H9 (cell line): ENCODE measurements around the gene AMER1. TPM values are rescaled to one million over a fixed set of nuclear protein-coding genes. Genes with fewer than 3 reads are reported as not detected.

Experiments used
- DNase-seq: peaks from one replicate; pipeline ENCODE4 v3.0.0-alpha.2; 2017
- H2AFZ ChIP-seq: one replicate; pipeline ENCODE4 v1.6.1; 2013; ENCODE audit warnings: mild to moderate bottlenecking, low read length, control low read depth, moderate library complexity
- H2AK5ac ChIP-seq: 2 replicates; pipeline ENCODE4 v1.6.1; 2013; ENCODE audit warnings: low read length, control low read depth, mixed read lengths; ENCODE audit not compliant: insufficient read length
- H2BK120ac ChIP-seq: one replicate; pipeline ENCODE4 v1.6.1; 2013; ENCODE audit warnings: low read depth, mild to moderate bottlenecking, low read length, control low read depth, inconsistent platforms; ENCODE audit not compliant: poor library complexity, severe bottlenecking
- H2BK12ac ChIP-seq: 2 replicates; pipeline ENCODE4 v1.6.1; 2013; ENCODE audit warnings: low read length, control low read depth, mixed read lengths, low read depth; ENCODE audit not compliant: insufficient read length
- H2BK15ac ChIP-seq: 2 replicates; pipeline ENCODE4 v1.6.1; 2013; ENCODE audit warnings: low read depth, low read length, control low read depth
- H2BK20ac ChIP-seq: one replicate; pipeline ENCODE4 v1.6.1; 2013; ENCODE audit warnings: low read depth, mild to moderate bottlenecking, low read length, control low read depth, inconsistent platforms; ENCODE audit not compliant: poor library complexity, severe bottlenecking
- H2BK5ac ChIP-seq: 2 replicates; pipeline ENCODE4 v1.6.1; 2013; ENCODE audit warnings: low read length, control low read depth, mixed read lengths; ENCODE audit not compliant: insufficient read length
- H3K14ac ChIP-seq: 2 replicates; pipeline ENCODE4 v1.6.1; 2013; ENCODE audit warnings: low read length, control low read depth; ENCODE audit not compliant: insufficient read depth
- H3K18ac ChIP-seq: 2 replicates; pipeline ENCODE4 v1.6.1; 2013; ENCODE audit warnings: low read depth, mild to moderate bottlenecking, mixed read lengths, low read length, control low read depth; ENCODE audit not compliant: insufficient read length
- H3K23ac ChIP-seq: 2 replicates; pipeline ENCODE4 v1.6.1; 2013; ENCODE audit warnings: low read length, control low read depth, mixed read lengths, low read depth; ENCODE audit not compliant: insufficient read length
- H3K23me2 ChIP-seq: 2 replicates; pipeline ENCODE4 v1.6.1; 2013; ENCODE audit warnings: low read depth, mild to moderate bottlenecking, mixed read lengths, low read length, control low read depth; ENCODE audit not compliant: insufficient read length, poor library complexity, severe bottlenecking
- H3K27ac ChIP-seq: 2 replicates; pipeline ENCODE4 v1.5.1; 2013; ENCODE audit warnings: low read length, control low read depth, mixed read lengths, low read depth; ENCODE audit not compliant: insufficient read length
- H3K27me3 ChIP-seq: 2 replicates; pipeline ENCODE4 v1.6.1; 2013; ENCODE audit warnings: low read length, control low read depth, inconsistent platforms; ENCODE audit not compliant: insufficient read depth
- H3K4ac ChIP-seq: 2 replicates; pipeline ENCODE4 v1.6.1; 2013; ENCODE audit warnings: low read depth, mild to moderate bottlenecking, control low read depth, inconsistent platforms, low read length, moderate library complexity
- H3K4me1 ChIP-seq: 2 replicates; pipeline ENCODE4 v1.6.1; 2013; ENCODE audit warnings: low read length, control low read depth, inconsistent platforms; ENCODE audit not compliant: insufficient read depth
- H3K4me2 ChIP-seq: 2 replicates; pipeline ENCODE4 v1.6.1; 2013; ENCODE audit warnings: low read length, control low read depth, mixed read lengths; ENCODE audit not compliant: insufficient read length, insufficient read depth
- H3K56ac ChIP-seq: 2 replicates; pipeline ENCODE4 v1.6.1; 2013; ENCODE audit warnings: low read depth, mild to moderate bottlenecking, mixed read lengths, low read length, control low read depth; ENCODE audit not compliant: insufficient read length
- H3K79me1 ChIP-seq: 2 replicates; pipeline ENCODE4 v1.6.1; 2013; ENCODE audit warnings: low read depth, mild to moderate bottlenecking, moderate library complexity, low read length, control low read depth, inconsistent platforms; ENCODE audit not compliant: insufficient read depth, poor library complexity, severe bottlenecking
- H3K79me2 ChIP-seq: 2 replicates; pipeline ENCODE4 v1.6.1; 2013; ENCODE audit warnings: low read length, control low read depth, inconsistent platforms; ENCODE audit not compliant: insufficient read depth
- H3K9ac ChIP-seq: 2 replicates; pipeline ENCODE4 v1.6.1; 2013; ENCODE audit warnings: low read length, control low read depth, mixed read lengths; ENCODE audit not compliant: insufficient read length; ENCODE audit errors: extremely low read depth
- H3K9me3 ChIP-seq: one replicate; pipeline ENCODE4 v1.6.1; 2013; ENCODE audit warnings: low read depth, low read length, inconsistent platforms; ENCODE audit not compliant: control insufficient read depth
- H3T11ph ChIP-seq: one replicate; pipeline ENCODE4 v1.6.1; 2013; ENCODE audit warnings: mild to moderate bottlenecking, low read length, control low read depth, inconsistent platforms
- H4K20me1 ChIP-seq: one replicate; pipeline ENCODE4 v1.6.1; 2013; ENCODE audit not compliant: control insufficient read depth, insufficient read length, insufficient read depth
- H4K5ac ChIP-seq: 2 replicates; pipeline ENCODE4 v1.6.1; 2013; ENCODE audit warnings: low read depth, mild to moderate bottlenecking, mixed read lengths, low read length, control low read depth; ENCODE audit not compliant: insufficient read length
- H4K8ac ChIP-seq: replicated peaks from 2 replicates; pipeline ENCODE4 v1.6.1; 2013; ENCODE audit warnings: low read length, control low read depth, mixed read lengths, low read depth; ENCODE audit not compliant: insufficient read length
- H4K91ac ChIP-seq: 2 replicates; pipeline ENCODE4 v1.6.1; 2013; ENCODE audit warnings: low read depth, mild to moderate bottlenecking, moderate library complexity, mixed read lengths, low read length, control low read depth; ENCODE audit not compliant: insufficient read length
- H3K27ac Mint-ChIP-seq, 3 experiments: 2 replicates in 2 of 3; 3 replicates in 1 of 3; pipeline ENCODE4 v1.8.0; 2020 to 2021; ENCODE audit warnings: mixed read lengths in 3 of 3, mild to moderate bottlenecking in 1 of 3, moderate library complexity in 1 of 3
- H3K27me3 Mint-ChIP-seq: 2 replicates; pipeline ENCODE4 v1.8.0; 2021; ENCODE audit warnings: low read depth, mild to moderate bottlenecking, moderate library complexity, mixed read lengths
- H3K36me3 Mint-ChIP-seq, 3 experiments: 2 replicates in 2 of 3; 3 replicates in 1 of 3; pipeline ENCODE4 v1.8.0; 2020 to 2021; ENCODE audit warnings: low read depth in 3 of 3, mixed read lengths in 3 of 3; ENCODE audit not compliant: insufficient read depth in 1 of 3
- H3K4me1 Mint-ChIP-seq, 2 experiments: 2 replicates each; pipeline ENCODE4 v1.8.0; 2020; ENCODE audit warnings: mixed read lengths in 2 of 2
- H3K4me3 Mint-ChIP-seq, 2 experiments: 2 replicates in 1 of 2; 3 replicates in 1 of 2; pipeline ENCODE4 v1.8.0; 2020 to 2021; ENCODE audit warnings: mild to moderate bottlenecking in 2 of 2, mixed read lengths in 2 of 2, moderate library complexity in 1 of 2
- H3K9me3 Mint-ChIP-seq, 2 experiments: 2 replicates in 1 of 2; 3 replicates in 1 of 2; pipeline ENCODE4 v1.8.0; 2020; ENCODE audit warnings: mild to moderate bottlenecking in 2 of 2, mixed read lengths in 2 of 2, moderate library complexity in 1 of 2
- CTCF ChIP-seq: fragments of 200-600 bp; sonication (generic); conservative IDR thresholded peaks from 3 replicates; pipeline ENCODE4 v1.8.0; 2021; ENCODE audit warnings: antibody characterized with exemption, mild to moderate bottlenecking
- WGBS: extraction: QIAGEN DNeasy Blood & Tissue Kit; methylation state at CpG from one replicate; pipeline ENCODE4 v1.1.7; 2013; ENCODE audit warnings: missing lambda C conversion rate, low lambda C conversion rate, mixed read lengths; ENCODE audit not compliant: insufficient read length; ENCODE audit errors: extremely low coverage; 5-methylcytosine and 5-hydroxymethylcytosine counted together
- total RNA-seq: library from RNA; stranded (reverse); gene quantifications from 2 replicates; pipeline ENCODE4 v1.2.1, GENCODE V29; 2021

Gene AMER1
- total RNA-seq, 1 experiment from 2014 or later: 6.2 TPM

- Histone ChIP-seq H2BK12ac (no peak overlapping the region), H3K79me1 (peaks cover 3% of the 10 kb centered on the region), H3K79me2 (no peaks in the 10 kb centered on the region), H3K9me3 (peaks cover 27% of the 10 kb centered on the region), H2BK5ac (no peak overlapping the region), H3K27ac (no peak overlapping the region), H3K14ac (no peak overlapping the region), H3K4ac (no peak overlapping the region), H3K4me1 (no peaks in the 10 kb centered on the region), H3K23ac (no peak overlapping the region), H4K91ac (no peak overlapping the region), H4K20me1 (no peaks in the 10 kb centered on the region), H3K56ac (no peak overlapping the region), H4K5ac (no peak overlapping the region), H2BK20ac (no peak overlapping the region), H2BK120ac (no peak overlapping the region), H3K9ac (no peak overlapping the region), H3K4me2 (peak overlapping the region; percentile 28), H2AK5ac (no peak overlapping the region), H3K23me2 (peaks cover 5% of the 10 kb centered on the region), H2BK15ac (no peak overlapping the region), H4K8ac (no peak overlapping the region), H3K18ac (no peak overlapping the region), H3K27me3 (no peaks in the 10 kb centered on the region; the same call in 1 of the 2 replicates), H3T11ph (no peak overlapping the region), H2AFZ (no peak overlapping the region)
- no peak for DNase-seq
- WGBS: no CpG with 5 or more reads among the region's 5 CpGs
- H3K4me3 Mint-ChIP-seq: peak overlapping the region; percentile 67 to 79
- peak overlapping the region in 1 of 3 experiments; percentile 31; a peak in 1 of 7 replicates for H3K27ac Mint-ChIP-seq
- peaks cover 33% of the 10 kb centered on the region for H3K27me3 Mint-ChIP-seq
- TF ChIP-seq CTCF: no peak
- H3K9me3 Mint-ChIP-seq: peaks cover 46 to 55% of the 10 kb centered on the region in 2 experiments
- H3K36me3 Mint-ChIP-seq: peaks cover 0 to 7% (median 3%) of the 10 kb centered on the region in 3 experiments; a peak in 2 of 7 replicates
- H3K4me1 Mint-ChIP-seq: peaks cover 2 to 12% of the 10 kb centered on the region in 2 experiments; a peak in 2 of 4 replicates
Observed at GRCh38 chrX:64206556-64207162, 1.2 kb upstream of the AMER1 start.
